NCI-H1436 (cell line): ENCODE data around the gene NSUN4.
"Not testable (repeated sequence)": the region's sequence is repeated elsewhere in the genome, so short reads cannot be mapped to it uniquely, and the experiment has no call there.

ENCODE experiments used
- DNase-seq: peaks from one replicate; lab custom pipeline; 2025; lab: John Stamatoyannopoulos, UW

NSUN4 gene

GRCh38 chr1:46328182-46328581, 12.4 kb upstream of the NSUN4 start:
- DNase-seq: not testable (repeated sequence)

GRCh38 chr1:46329807-46330206, 10.8 kb upstream of the NSUN4 start:
- DNase-seq: not testable (repeated sequence)

- DNase-seq: not testable (repeated sequence)
Measured at GRCh38 chr1:46330381-46330780, 10.2 kb upstream of the NSUN4 start.

GRCh38 chr1:46331786-46332540, 8.6 kb upstream of the NSUN4 start:
- DNase-seq: not testable (repeated sequence)

GRCh38 chr1:46333300-46334029, 7.1 kb upstream of the NSUN4 start:
- peak; percentile 38 for DNase-seq

GRCh38 chr1:46334030-46334384, 6.6 kb upstream of the NSUN4 start:
- DNase-seq: no peak

GRCh38 chr1:46335081-46335480, 5.5 kb upstream of the NSUN4 start:
- DNase-seq: no peak

- not testable (repeated sequence) for DNase-seq
Measured at GRCh38 chr1:46337409-46337808, 3.2 kb upstream of the NSUN4 start.

- no peak for DNase-seq
Measured at GRCh38 chr1:46341222-46342083, 846 bp downstream of the NSUN4 start.

GRCh38 chr1:46342084-46342656, 1.6 kb downstream of the NSUN4 start:
- DNase-seq: no peak

GRCh38 chr1:46342677-46343350, 2.2 kb downstream of the NSUN4 start:
- no peak for DNase-seq

GRCh38 chr1:46343351-46343695, 2.7 kb downstream of the NSUN4 start:
- no peak for DNase-seq

- DNase-seq: no peak
Measured at GRCh38 chr1:46343705-46344104, 3.1 kb downstream of the NSUN4 start.

GRCh38 chr1:46344481-46344880, 3.9 kb downstream of the NSUN4 start:
- DNase-seq: no peak

GRCh38 chr1:46345281-46345680, 4.7 kb downstream of the NSUN4 start:
- no peak for DNase-seq

GRCh38 chr1:46352363-46352762, 11.8 kb downstream of the NSUN4 start:
- no peak for DNase-seq

- not testable (repeated sequence) for DNase-seq
Measured at GRCh38 chr1:46355920-46356319, 15.3 kb downstream of the NSUN4 start.

GRCh38 chr1:46362158-46362557, 21.6 kb downstream of the NSUN4 start:
- no peak for DNase-seq

- DNase-seq: no peak
Measured at GRCh38 chr1:46363121-46363520, 22.5 kb downstream of the NSUN4 start.

- no peak for DNase-seq
Measured at GRCh38 chr1:46364612-46365011, 24.0 kb downstream of the NSUN4 start.

GRCh38 chr1:46365796-46366195, 25.2 kb downstream of the NSUN4 start:
- not testable (repeated sequence) for DNase-seq

GRCh38 chr1:46367072-46367471, 26.5 kb downstream of the NSUN4 start:
- no peak for DNase-seq
